Small intestine (tissue), 7 donors: Measurements from ENCODE around the gene TENT4B. TPM values are rescaled to one million over a fixed set of nuclear protein-coding genes. Genes with fewer than 3 reads are reported as not detected.

ENCODE experiments used
- DNase-seq, 2 donors: peaks; one replicate each; pipeline versions ENCODE4 v3.0.0 to v3.0.0-alpha.2; 2013
- FAIRE-seq: peaks from 2 replicates; lab custom pipeline; 2012; peaks lifted over from hg19 to GRCh38; lab: Jason Lieb, UNC
- H3K27ac ChIP-seq, 3 donors: one replicate each; pipeline ENCODE4 v1.5.1; 2013; ENCODE audit warnings: low read length in 2 of 3, mild to moderate bottlenecking in 2 of 3, control low read depth in 1 of 3, inconsistent platforms in 1 of 3, low read depth in 1 of 3, moderate library complexity in 1 of 3
- H3K27me3 ChIP-seq, 3 donors: one replicate each; pipeline ENCODE4 v1.6.1; 2013; ENCODE audit warnings: low read length in 3 of 3, inconsistent platforms in 1 of 3; ENCODE audit not compliant: control insufficient read depth in 3 of 3, insufficient read depth in 3 of 3
- H3K36me3 ChIP-seq, 3 donors: one replicate each; pipeline ENCODE4 v1.6.1; 2013; ENCODE audit warnings: low read length in 3 of 3, inconsistent platforms in 1 of 3, low read depth in 1 of 3, mild to moderate bottlenecking in 1 of 3, moderate library complexity in 1 of 3; ENCODE audit not compliant: control insufficient read depth in 3 of 3, insufficient read depth in 2 of 3
- H3K4me1 ChIP-seq, 3 donors: one replicate each; pipeline ENCODE4 v1.6.1; 2013; ENCODE audit warnings: low read length in 2 of 3, inconsistent platforms in 1 of 3, low read depth in 1 of 3, mild to moderate bottlenecking in 1 of 3, moderate library complexity in 1 of 3; ENCODE audit not compliant: control insufficient read depth in 3 of 3, insufficient read depth in 2 of 3
- H3K4me3 ChIP-seq, 3 donors: one replicate each; pipeline ENCODE4 v1.5.1; 2013; ENCODE audit warnings: low read length in 3 of 3, control low read depth in 1 of 3, inconsistent platforms in 1 of 3, low read depth in 1 of 3, mild to moderate bottlenecking in 1 of 3, moderate library complexity in 1 of 3
- H3K9me3 ChIP-seq, 2 donors: one replicate each; pipeline ENCODE4 v1.6.1; 2013; ENCODE audit warnings: low read depth in 1 of 2, low read length in 1 of 2; ENCODE audit not compliant: control insufficient read depth in 2 of 2, insufficient read depth in 1 of 2
- WGBS, 3 donors: extraction: QIAGEN DNeasy Blood & Tissue Kit; methylation state at CpG; one replicate each; pipeline ENCODE4 v1.1.7; 2013; 5-methylcytosine and 5-hydroxymethylcytosine counted together
- polyA plus RNA-seq, 4 donors: library from polyadenylated mRNA; stranded (reverse) in 3 of 4; unstranded in 1 of 4; fragments of 200-250 nt in 3 of 4; fragments of 120-200 nt in 1 of 4; gene quantifications; one replicate each; pipeline versions ENCODE4 v1.2.1 to v1.2.3, GENCODE V29; 2013
- donor health status: healthy with polysubstance abuse.
- donor health status: control.
- donor health status: control.
- donor health status: Bipolar disorder and iron deficiency.
- donor health status: healthy.

Gene TENT4B
- polyA plus RNA-seq, 4 donors = 5.1 to 19.4 (median 7.4) TPM

DNA sequence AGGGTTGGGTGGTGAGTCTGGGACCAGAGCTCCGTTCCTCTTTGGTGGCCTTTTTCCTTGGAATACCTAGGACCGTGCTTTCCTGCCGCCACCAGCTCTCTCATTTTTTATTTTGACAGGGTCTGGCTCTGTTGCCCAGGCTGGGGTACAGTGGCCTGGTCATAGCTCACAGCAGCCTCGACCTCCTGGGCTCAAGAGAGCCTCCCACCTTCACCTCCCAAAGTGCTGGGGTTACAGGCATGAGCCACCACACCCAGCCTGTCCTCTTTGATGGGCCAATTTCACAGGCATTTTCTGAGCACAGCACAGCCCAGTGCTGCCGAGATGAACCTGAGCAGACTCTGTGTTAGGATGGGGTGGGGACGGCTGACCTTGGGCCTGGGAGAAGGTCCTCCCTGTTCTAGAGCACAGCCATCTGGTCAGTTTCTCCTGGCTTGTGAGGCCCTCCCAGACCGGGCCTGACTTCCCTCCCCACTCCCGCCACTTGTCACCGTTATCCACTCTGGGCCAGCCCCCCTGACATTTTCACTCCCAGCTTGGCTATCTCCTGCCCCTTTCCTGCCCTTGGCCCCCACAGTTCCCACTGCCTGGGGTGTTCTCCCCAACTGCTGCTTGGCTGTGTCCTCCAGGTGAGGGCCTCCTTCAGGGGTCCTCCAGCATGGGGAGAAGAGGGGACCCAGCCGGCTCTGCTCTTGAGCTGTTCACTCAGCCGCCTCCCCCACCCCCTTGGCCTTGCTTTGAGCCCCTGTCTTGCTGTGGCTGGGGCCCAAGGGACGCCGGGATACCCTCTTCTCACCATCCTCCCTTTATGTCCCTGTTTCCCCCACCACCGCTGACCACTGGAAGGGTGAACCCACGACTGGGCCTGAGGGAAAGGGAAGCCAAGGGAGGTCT lies 118.3 kb downstream of the TENT4B start:
- Histone ChIP-seq H3K4me1 (peaks cover 0 to 8% (median 0%) of the 10 kb centered on the region in 3 donors), H3K4me3 (no peak overlapping the region), H3K27ac (no peak overlapping the region), H3K27me3 (no peaks in the 10 kb centered on the region), H3K9me3 (no peaks in the 10 kb centered on the region), H3K36me3 (no peaks in the 10 kb centered on the region)
- FAIRE-seq = no peak
- WGBS, 3 donors = 78 to 83% (median 83%) methylated on average over 15 of the region's 15 CpGs
- DNase-seq = no peak

- WGBS, 3 donors = 79 to 89% (median 83%) methylated on average over 7 of the region's 7 CpGs
- no peak overlapping the region for H3K4me3 ChIP-seq
- H3K27ac ChIP-seq = no peak overlapping the region
- H3K36me3 ChIP-seq = no peaks in the 10 kb centered on the region
- FAIRE-seq (no peak), DNase-seq (no peak)
- no peaks in the 10 kb centered on the region for H3K9me3 ChIP-seq
- H3K4me1 ChIP-seq = peaks cover 0 to under 1% (median 0%) of the 10 kb centered on the region in 3 donors
- no peaks in the 10 kb centered on the region for H3K27me3 ChIP-seq
Measured at GRCh38 chr16:50272111-50272571, 119.0 kb downstream of the TENT4B start.

DNA sequence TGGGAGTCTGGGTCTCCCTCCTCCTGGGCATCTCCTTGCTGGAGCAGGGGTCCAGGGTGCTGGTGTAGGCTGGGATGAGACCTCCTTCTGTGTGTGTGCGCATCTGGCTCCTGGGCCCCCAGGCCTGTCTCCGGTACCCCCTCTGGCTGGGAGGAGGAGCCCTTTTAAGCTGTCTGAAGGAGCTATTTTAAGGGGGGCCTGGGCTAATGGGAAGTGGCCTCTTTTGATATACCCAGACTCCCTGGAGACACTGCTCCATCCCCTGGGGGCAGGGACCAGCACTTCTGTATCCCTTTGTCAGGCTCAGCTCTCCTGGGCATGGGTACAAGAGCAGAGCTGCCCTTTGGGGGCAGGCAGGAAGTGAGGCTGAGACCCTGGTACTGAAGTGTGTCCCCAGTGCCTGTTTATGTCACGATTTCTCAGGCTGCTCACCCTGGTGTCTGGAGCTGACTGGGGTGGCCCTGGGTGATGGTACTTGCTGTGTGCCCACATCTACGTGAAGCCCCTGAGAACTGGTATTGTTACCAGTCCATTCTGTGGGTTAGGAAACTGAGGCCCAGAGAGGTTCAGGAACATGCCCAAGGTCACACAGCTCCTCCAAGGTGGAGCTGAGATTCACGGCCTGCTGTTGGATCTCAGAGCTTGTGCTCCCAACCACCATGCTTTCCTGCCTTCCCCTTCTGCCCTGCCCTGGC lies 119.7 kb downstream of the TENT4B start:
- no peaks in the 10 kb centered on the region for H3K9me3 ChIP-seq
- WGBS, 3 donors = 87 to 95% (median 92%) methylated on average over 5 of the region's 5 CpGs
- DNase-seq = no peak
- no peak overlapping the region for H3K4me3 ChIP-seq
- H3K27ac ChIP-seq = no peak overlapping the region
- no peaks in the 10 kb centered on the region for H3K36me3 ChIP-seq
- no peaks in the 10 kb centered on the region for H3K4me1 ChIP-seq
- no peak for FAIRE-seq
- no peaks in the 10 kb centered on the region for H3K27me3 ChIP-seq

DNA sequence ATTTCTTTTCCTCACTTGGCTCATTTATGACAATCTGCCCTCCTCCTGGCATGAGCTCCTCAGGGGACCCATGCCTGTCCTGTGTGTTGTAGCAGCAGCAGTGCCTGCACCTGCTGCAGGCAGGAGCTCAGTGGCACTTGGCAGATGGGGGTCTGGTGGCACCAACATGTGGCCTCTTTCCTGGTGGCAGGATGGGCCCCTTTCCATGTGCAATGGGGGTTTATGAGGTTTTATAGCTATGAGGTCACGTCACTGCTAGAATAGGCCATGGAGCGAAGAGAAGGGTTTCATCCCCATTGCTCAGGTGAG lies 120.2 kb downstream of the TENT4B start:
- WGBS, 3 donors = 79 to 83% (median 82%) methylated on average over 2 of the region's 2 CpGs
- Histone ChIP-seq H3K36me3 (no peaks in the 10 kb centered on the region), H3K27ac (no peak overlapping the region), H3K9me3 (no peaks in the 10 kb centered on the region), H3K27me3 (no peaks in the 10 kb centered on the region), H3K4me3 (no peak overlapping the region), H3K4me1 (no peaks in the 10 kb centered on the region)
- FAIRE-seq (no peak), DNase-seq (no peak)

- FAIRE-seq (no peak), DNase-seq (no peak)
- no peaks in the 10 kb centered on the region for H3K27me3 ChIP-seq
- H3K9me3 ChIP-seq = no peaks in the 10 kb centered on the region
- WGBS, 3 donors = 47 to 56% (median 53%) methylated on average over 12 to 13 of the region's 13 CpGs
- H3K4me3 ChIP-seq = peak overlapping the region in 1 of 3 donors; percentile 37
- no peaks in the 10 kb centered on the region for H3K4me1 ChIP-seq
- H3K27ac ChIP-seq = peak overlapping the region in 2 of 3 donors; percentile 47 to 86
- no peaks in the 10 kb centered on the region for H3K36me3 ChIP-seq
Measured at GRCh38 chr16:50273888-50274325, 120.8 kb downstream of the TENT4B start.

- Histone ChIP-seq H3K9me3 (no peaks in the 10 kb centered on the region), H3K27ac (peak overlapping the region in 2 of 3 donors; percentile 47 to 86), H3K4me3 (peak overlapping the region in 1 of 3 donors; percentile 37), H3K4me1 (no peaks in the 10 kb centered on the region), H3K36me3 (no peaks in the 10 kb centered on the region), H3K27me3 (no peaks in the 10 kb centered on the region)
- 65 to 80% (median 67%) methylated on average over 16 to 18 of the region's 18 CpGs for WGBS, 3 donors
- DNase-seq (peak in 1 of 2 donors; percentile 32), FAIRE-seq (no peak)
Measured at GRCh38 chr16:50274326-50275097, 121.4 kb downstream of the TENT4B start.

DNA sequence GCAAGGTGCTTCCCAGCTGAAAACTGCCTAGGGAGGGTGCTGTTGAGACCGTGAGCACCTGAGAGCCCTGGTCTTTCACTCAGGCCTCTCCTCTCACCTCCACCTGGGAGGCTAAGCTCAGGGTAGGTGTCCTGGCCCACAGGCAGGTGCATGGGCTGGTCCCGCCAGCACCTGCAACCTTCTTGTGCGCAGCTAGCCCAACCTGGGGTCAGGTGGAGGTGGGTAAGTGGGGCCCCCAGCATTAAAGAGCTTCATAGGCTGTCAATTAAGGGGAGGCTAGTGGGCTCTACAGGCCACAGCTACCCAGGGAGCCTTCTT lies 122.0 kb downstream of the TENT4B start:
- H3K9me3 ChIP-seq = no peaks in the 10 kb centered on the region
- FAIRE-seq (no peak), DNase-seq (no peak)
- no peak overlapping the region for H3K4me3 ChIP-seq
- H3K27me3 ChIP-seq = no peaks in the 10 kb centered on the region
- H3K36me3 ChIP-seq = no peaks in the 10 kb centered on the region
- peak overlapping the region in 1 of 3 donors; percentile 86 for H3K27ac ChIP-seq
- 85 to 94% (median 91%) methylated on average over 3 of the region's 3 CpGs for WGBS, 3 donors
- H3K4me1 ChIP-seq = no peaks in the 10 kb centered on the region
